ENCODE results near the gene NTRK1.

DNA sequence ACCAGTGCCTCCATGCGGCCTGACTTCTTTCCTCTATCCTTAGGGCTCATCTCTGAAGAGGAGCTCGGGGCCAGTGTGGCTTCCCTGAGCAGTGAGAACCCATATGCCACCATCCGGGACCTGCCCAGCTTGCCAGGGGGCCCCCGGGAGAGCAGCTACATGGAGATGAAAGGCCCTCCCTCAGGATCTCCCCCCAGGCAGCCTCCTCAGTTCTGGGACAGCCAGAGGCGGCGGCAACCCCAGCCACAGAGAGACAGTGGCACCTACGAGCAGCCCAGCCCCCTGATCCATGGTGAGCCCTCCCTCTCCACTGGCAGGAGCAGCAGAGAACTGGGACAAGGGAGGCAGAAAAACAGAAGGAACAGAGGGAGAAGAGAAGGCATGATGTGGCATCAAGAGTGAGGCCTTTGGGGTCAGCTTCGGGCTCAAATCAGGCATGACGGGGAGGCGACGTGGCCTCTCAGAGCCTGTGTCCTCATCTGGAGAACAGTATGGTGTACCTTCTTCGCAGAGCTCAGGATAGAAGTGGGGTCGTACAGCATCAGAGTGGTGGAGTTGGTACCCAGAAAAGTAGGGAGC, 53.2 kb downstream of the NTRK1 start:
- TF ChIP-seq ZNF274 (IDR thresholded peaks at IDR 0.05; ENCODE audit: low read depth, low read length) (no peak), POLR2A (IDR thresholded peaks at IDR 0.05; ENCODE audit: borderline replicate concordance, extremely low read depth, insufficient read depth, insufficient read length) (no peak), EZH2 (IDR thresholded peaks at IDR 0.05) (no peak)
- TF ChIP-seq, protein P1, sequence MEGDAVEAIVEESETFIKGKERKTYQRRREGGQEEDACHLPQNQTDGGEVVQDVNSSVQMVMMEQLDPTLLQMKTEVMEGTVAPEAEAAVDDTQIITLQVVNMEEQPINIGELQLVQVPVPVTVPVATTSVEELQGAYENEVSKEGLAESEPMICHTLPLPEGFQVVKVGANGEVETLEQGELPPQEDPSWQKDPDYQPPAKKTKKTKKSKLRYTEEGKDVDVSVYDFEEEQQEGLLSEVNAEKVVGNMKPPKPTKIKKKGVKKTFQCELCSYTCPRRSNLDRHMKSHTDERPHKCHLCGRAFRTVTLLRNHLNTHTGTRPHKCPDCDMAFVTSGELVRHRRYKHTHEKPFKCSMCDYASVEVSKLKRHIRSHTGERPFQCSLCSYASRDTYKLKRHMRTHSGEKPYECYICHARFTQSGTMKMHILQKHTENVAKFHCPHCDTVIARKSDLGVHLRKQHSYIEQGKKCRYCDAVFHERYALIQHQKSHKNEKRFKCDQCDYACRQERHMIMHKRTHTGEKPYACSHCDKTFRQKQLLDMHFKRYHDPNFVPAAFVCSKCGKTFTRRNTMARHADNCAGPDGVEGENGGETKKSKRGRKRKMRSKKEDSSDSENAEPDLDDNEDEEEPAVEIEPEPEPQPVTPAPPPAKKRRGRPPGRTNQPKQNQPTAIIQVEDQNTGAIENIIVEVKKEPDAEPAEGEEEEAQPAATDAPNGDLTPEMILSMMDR (IDR thresholded peaks at IDR 0.05 in 2 of 3, conservative IDR thresholded peaks at IDR 0.05 in 1 of 3; ENCODE audit: borderline replicate concordance in 1 of 3, insufficient read depth in 1 of 3, low read depth in 2 of 3, low read length in 2 of 3): no peak

All from HCT116 (cell line).